NCI-H2171 treated with DMSO at 0.1 percent for 48 hours (cell line): Measurements from ENCODE around the gene PTX4.

Source experiments
- DNase-seq: peaks from one replicate; lab custom pipeline; 2025; lab: John Stamatoyannopoulos, UW

Gene PTX4

DNA sequence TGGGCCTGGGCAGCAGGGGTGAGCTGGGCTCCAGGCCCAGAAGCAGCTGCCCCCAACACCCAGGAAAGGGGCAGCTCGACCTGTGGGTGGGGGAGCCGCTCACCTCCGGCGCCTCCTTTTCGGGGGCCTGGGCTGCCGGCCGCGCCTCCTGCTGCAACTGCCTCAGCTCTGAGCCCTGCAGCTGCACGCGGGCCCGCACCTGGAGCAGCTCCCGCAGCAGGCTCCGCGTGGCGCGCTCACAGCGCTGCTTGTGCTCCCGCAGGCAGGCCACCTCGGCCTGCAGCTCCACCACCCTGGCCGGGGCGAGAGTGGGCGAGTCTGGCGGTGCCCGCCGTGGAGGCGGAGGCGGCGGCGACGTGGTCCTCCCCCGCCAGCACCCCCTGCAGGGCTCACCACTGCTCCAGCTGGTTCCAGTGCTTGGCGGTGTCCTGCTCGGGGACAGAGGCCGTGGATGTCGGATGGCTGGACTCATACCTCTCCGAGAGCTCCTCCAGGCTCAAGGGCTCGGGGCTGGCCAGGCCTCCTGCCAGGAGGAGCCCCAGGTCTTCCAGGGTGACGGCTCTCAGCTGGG, 45.3 kb downstream of the PTX4 start:
- DNase-seq, result no peak

DNA sequence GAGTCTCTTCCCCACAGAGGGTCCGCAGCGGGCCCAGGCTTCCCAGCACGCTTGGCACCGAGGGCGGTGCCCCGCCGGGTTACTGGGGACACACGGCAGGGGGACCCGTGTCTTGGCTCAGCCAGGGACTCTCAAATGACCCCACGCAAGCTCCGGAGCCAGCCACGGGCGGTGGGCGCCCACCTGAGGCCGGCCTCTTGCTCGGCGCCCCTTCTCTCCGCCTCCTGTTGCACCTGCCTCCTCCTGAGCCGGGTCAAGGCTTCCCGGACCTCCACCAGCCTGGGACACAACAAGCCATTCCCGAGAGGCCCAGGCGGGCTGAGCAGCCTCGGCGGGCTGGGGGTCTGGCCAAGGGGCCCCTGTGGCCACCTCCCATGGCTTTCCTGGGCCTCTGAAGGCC, 46.0 kb downstream of the PTX4 start:
- DNase-seq, result no peak

DNA sequence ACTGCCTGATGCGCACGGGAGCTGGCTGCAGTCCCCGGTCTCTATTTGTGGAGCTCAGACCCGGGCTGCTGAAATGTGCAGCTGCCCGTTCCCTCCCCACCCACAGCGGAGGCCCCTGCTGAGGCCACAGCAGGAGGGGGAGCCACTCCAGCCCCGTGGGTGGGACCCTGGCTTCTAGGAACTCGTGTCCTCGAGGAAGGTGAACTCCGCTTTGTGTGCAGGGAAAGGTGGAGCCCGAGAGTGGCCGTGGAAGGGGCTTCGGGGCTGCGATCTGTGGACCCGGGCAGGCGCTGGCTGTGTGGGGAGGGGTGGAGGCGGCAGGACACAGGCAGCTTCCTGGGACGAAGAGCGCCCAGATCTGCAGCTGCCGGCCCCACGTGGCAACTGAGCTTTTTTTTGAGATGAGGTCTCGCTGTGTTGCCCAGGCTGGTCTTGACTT, 47.3 kb downstream of the PTX4 start:
- no peak for DNase-seq

DNA sequence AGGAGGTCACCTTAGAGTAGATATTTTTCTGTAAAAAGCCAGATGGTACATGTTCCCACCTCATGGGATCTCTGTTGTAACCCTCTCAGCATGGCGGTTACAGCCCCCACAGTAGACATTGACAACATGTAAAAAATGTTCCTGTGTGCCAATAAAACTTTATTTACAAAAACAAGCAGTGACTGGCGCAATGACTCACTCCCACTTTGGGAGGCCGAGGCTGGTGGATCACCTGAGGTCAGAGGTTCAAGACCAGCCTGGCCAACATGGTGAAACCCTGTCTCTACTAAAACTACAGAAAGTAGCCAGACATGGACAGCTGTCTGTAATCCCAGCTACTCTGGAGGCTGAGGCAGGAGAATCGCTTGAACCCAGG, 49.1 kb downstream of the PTX4 start:
- DNase-seq, result peak; percentile 41

DNA sequence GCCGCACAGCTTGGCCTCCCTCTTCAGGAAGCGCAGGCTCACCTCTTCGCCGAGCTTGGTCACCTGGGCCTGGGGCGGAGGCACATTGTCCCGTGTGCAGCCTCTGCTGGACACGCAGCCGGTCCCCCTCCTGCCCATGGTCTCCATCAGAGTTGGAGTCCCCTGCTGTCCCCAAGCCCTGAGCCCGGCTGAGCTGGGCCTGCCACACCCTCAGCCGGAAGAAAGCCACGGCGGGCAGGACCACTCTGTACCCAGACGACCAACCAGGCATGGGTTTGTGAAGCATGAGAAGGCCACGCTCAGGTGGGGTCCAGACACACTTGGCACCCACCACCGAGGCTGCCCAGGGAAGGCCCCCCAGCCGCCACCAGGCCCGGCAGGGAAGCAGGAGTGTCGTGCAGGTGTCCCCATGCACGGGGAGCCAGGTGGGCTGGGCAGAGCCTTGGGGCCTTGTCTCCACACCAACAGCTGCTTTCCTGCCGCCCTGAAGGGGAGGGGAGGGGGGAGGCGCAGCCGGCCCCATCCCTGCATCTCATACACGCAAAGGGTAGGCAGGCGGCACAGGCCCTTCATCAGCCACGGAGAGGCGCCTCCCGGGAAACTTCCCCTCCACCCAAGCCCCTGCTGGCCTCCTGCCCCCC, 49.6 kb downstream of the PTX4 start:
- no peak for DNase-seq

DNA sequence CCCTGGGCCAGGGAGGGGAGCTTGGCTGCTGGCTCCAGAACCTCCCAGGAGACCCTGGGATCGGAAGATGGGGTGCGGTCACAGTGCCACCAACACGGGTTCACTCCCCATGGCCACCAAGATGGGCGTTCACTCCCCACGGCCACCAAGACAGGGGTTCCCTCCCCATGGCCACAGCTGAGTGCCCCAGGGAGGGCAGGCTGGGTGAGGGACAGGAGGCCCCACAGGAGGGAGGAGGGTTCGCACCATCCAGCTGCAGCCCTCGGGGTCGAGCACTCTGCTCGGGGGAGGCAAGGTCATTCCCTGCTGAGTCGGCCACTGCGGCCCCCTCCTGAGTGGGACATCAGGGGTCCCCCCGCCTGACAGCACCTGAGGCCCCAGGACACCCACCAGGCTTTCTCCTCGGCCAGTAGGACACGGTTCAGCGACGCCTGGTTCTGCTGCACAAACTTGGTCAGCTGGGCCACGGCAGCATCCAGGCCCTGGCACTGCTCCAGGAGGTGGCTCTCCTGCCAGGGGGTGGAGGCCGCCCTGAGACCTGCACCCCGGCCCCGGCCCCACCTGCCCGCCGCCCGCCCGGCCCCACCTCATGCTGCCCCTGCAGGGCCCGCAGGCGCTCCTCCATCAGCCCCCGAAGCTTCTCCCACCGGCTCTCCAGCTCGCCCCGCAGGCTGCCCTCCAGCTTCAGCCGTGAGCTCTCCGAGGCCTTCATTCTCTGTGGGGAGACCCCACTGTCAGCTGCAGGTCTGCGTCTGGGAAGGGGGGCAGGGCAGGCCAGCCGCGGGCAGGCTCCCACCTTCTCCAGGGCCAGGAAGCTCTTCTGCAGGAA, 50.3 kb downstream of the PTX4 start:
- no peak for DNase-seq

DNA sequence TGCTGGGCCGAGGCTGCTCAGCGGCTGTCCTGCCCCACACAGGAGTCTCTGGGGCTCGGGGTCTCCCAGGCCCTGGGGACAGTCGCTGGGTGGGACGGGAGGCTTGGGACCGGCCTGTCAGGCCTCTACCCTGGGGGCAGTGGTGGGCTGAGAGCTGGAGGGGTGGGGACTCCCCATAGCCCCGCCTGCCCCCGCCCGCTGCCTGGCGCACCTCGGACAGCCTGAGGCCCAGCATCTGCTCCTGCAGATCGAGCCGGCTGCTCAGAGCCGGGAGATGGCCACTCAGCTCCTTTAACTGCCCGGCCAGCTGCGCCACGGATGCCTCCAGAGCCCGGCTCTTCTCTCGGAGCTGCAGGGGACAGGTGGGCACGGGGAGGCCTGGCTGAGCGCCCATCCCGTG, 51.1 kb downstream of the PTX4 start:
- no peak for DNase-seq

DNA sequence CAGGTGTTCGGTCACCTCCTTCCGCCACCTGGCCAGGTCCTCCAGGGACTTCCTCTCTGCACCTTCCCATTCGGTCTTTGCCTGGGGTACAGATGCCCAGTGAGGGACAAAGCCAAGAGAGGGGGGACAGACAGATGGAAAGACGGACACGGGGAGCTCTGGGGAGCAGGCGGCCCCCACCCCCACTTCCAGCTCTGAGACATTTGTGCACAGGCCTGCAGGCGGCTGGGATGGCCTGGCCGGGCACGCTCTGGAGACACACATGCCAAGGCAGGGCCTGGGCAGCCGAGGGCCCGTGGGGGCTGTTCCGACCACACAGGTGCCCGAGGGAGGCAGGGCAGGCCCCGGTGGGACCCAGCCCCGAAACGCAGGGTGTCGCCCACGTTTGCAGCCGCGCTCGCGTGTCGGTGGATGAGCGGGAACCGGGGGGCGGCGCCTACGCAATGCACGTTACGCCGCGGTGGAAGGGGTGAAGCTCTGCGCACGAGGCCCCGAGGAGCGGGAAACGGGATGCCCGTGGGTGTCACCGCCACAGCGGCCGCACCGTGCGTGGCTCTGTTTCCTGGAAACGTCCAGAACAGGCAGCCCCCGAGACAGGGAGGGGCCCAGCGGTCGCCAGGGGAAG, 51.9 kb downstream of the PTX4 start:
- DNase-seq, result no peak

DNA sequence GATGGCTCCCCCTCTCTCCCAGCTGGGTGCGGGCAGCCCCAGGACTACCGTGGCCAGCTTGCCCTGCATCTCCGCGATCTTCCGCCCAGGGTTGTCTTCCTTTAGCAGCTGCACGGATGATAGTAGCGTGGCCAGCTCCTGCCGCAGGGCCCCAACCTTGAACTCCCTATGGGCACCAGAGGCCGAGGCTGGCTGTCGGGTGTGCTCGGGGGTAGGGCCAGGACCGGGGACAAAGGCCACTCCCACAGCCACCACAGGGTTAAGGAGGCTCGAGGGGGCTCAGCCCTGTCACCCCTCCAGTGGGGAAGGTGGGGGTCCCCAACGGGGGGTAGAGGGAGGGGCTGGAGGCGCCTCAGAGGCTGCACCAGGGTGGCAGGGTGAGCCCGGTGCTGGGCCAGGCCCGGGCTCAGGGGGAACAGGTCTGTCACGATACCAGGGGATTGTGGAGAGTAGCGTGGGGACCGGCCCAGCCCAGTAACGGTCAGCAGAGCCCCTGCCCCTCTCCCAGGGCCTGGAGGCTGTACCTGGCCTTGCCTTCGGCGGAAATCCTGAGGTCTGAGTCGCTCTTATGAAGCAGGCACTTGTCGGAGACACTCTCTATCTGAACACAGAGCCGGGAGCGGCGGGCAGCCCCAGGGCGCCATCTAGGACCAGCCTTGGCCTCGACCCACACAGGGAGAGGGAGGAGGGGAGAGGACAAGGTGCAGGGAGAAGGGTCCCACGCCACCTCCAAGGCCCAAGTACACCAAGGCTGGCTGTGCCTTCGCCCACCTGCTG, 52.6 kb downstream of the PTX4 start:
- DNase-seq, result no peak
